T-helper 22 cell (primary cell): ENCODE results near the gene CDH26.

Experiments
- DNase-seq: peaks from one replicate; pipeline ENCODE4 v3.0.0-alpha.2; 2020; ENCODE audit warnings: low read depth

CDH26 gene

DNA sequence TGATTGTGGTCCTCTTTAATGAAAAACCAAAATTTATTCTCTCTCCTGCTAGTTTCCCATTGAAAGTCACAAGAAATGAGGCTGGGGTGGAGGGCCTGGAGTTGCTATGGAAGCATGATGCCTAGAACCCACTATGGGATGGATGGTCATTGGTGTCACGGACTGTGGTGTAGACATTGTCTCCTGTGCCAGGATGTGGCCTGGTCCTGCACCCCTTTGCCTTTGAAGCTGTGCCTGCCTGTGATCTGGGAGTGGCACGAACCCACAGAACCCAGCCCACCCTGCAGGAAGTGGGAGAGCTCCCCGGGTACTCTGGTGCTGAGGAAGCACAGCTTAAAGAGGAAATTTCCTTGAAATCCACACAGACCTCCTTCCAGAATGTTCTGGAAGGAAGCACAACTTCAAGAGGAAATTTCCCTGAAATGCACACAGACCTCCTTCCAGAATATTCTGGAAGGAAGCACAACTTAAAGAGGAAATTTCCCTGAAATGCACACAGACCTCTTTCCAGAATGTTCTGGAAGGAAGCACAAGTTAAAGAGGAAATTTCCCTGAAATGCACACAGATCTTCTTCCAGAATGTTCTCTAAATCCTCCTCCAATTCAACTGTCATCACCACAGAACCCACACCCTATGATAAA lies 105.6 kb downstream of the CDH26 start:
- DNase-seq, result no peak
